ENCODE data around the gene CCK.

DNA sequence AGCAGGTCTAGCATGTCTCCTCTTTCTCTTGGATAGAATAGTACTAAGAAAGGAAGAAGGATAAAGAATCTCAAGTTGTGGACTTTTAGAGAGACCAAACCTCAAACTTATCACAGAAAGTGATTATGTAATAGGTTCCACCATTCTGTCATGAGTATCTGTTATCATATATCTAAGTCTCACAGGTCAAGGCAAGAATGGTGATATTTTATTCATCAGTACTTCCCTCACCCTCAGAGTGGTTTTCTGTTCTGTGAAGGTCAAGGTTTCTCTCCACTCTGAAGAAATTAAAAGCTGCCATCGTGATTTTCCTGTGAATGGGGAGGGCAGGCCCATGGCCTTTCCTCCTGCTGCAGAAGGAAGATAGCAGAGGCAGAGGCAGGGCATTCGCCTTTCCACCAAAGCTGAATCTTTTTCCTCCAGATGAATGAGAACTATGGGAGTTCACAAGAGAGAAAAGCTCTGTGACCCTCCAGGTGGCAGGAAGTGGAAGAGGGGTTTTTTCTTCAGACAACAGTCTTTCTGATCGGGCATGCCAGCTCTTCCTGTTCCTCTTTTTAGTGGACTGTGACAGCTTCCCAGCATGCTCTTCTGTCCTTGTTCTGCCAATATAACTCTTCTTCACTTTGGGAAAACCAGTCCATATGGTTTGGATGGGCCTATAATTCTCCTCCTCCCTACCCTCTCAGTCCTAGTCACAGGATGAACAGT, 37.1 kb upstream of the CCK start:
- TF ChIP-seq, protein P1, sequence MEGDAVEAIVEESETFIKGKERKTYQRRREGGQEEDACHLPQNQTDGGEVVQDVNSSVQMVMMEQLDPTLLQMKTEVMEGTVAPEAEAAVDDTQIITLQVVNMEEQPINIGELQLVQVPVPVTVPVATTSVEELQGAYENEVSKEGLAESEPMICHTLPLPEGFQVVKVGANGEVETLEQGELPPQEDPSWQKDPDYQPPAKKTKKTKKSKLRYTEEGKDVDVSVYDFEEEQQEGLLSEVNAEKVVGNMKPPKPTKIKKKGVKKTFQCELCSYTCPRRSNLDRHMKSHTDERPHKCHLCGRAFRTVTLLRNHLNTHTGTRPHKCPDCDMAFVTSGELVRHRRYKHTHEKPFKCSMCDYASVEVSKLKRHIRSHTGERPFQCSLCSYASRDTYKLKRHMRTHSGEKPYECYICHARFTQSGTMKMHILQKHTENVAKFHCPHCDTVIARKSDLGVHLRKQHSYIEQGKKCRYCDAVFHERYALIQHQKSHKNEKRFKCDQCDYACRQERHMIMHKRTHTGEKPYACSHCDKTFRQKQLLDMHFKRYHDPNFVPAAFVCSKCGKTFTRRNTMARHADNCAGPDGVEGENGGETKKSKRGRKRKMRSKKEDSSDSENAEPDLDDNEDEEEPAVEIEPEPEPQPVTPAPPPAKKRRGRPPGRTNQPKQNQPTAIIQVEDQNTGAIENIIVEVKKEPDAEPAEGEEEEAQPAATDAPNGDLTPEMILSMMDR (IDR thresholded peaks at IDR 0.05 in 8 of 11, conservative IDR thresholded peaks at IDR 0.05 in 3 of 11) = no peak
- no peak for TF ChIP-seq POLR2AphosphoS5 (IDR thresholded peaks at IDR 0.05)

Data from spleen (tissue), 7 donors.